OCI-LY1 (cell line): ENCODE data around the gene NOD1.

Experiments used
- EZH2 ChIP-seq: fragments of 200-600 bp; sonication (generic), shearing (Covaris generic); IDR thresholded peaks from 2 replicates; pipeline ENCODE4 v1.8.0; 2017; ENCODE audit warnings: borderline replicate concordance, mixed run types, mild to moderate bottlenecking, antibody characterized with exemption, low read length, moderate library complexity, mixed read lengths
- TF ChIP-seq, protein P1 (sequence below): fragments of 200-600 bp; sonication (generic), shearing (Covaris generic); IDR thresholded peaks from 2 replicates; pipeline ENCODE4 v1.5.1; 2017; ENCODE audit warnings: mild to moderate bottlenecking, antibody characterized with exemption, low read length, moderate library complexity, mixed read lengths

DNA sequence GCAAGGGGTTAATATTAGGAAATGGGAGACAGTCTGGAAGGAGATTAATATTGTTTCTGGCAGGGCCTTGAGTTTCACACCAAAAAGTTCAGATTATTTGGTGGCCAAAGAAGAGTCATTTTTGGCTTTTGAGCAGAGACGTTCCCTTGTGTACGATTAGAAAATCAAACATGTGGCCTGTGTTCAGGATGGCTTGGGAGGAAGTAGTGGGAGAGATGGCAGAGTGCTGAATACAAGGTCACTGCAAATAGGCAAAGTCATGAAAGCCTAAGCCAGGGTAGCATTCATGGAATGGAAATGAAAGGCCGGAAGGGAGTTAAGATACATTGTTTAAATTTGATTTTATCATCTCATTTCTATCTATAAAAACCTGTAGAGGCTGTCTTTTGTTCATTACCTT, 35.6 kb upstream of the NOD1 start:
- TF ChIP-seq, protein P1, sequence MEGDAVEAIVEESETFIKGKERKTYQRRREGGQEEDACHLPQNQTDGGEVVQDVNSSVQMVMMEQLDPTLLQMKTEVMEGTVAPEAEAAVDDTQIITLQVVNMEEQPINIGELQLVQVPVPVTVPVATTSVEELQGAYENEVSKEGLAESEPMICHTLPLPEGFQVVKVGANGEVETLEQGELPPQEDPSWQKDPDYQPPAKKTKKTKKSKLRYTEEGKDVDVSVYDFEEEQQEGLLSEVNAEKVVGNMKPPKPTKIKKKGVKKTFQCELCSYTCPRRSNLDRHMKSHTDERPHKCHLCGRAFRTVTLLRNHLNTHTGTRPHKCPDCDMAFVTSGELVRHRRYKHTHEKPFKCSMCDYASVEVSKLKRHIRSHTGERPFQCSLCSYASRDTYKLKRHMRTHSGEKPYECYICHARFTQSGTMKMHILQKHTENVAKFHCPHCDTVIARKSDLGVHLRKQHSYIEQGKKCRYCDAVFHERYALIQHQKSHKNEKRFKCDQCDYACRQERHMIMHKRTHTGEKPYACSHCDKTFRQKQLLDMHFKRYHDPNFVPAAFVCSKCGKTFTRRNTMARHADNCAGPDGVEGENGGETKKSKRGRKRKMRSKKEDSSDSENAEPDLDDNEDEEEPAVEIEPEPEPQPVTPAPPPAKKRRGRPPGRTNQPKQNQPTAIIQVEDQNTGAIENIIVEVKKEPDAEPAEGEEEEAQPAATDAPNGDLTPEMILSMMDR = no peak
- TF ChIP-seq EZH2 = no peak
